ENCODE data around the gene ADAMTS7.
"Not testable (repeated sequence)": the region's sequence is repeated elsewhere in the genome, so short reads cannot be mapped to it uniquely, and the experiment has no call there.

Gene ADAMTS7

GRCh38 chr15:78853500-78853899 is 42.2 kb upstream of the ADAMTS7 start:
- no peaks in the 10 kb centered on the region for H3K79me1 ChIP-seq (ENCODE audit: low read depth, low read length)
- peaks cover 8 to 11% of the 10 kb centered on the region in 2 donors for H3K4me1 ChIP-seq (ENCODE audit: control insufficient read depth in 2 of 2, insufficient read depth in 1 of 2, low read depth in 1 of 2, low read length in 2 of 2)
- H3K27ac ChIP-seq (replicated peaks; ENCODE audit: low read length), result no peak overlapping the region
- no peak overlapping the region for H3K18ac ChIP-seq (ENCODE audit: low read length)
- H3K36me3 ChIP-seq (replicated peaks in 1 of 2; ENCODE audit: control insufficient read depth in 2 of 2, insufficient read depth in 2 of 2, low read length in 2 of 2), result no peaks in the 10 kb centered on the region
- no peak overlapping the region for H3K4me3 ChIP-seq (ENCODE audit: low read length in 2 of 2)
- H3K27me3 ChIP-seq (ENCODE audit: control insufficient read depth in 3 of 3, insufficient read depth in 3 of 3, low read depth in 1 of 3, low read length in 3 of 3), result no peaks in the 10 kb centered on the region
- no peak overlapping the region for H3K14ac ChIP-seq (ENCODE audit: low read length)
- H2BK120ac ChIP-seq (ENCODE audit: low read depth, low read length), result no peak overlapping the region
- no peak overlapping the region for H4K8ac ChIP-seq (ENCODE audit: low read depth, low read length)
- H2AK5ac ChIP-seq (ENCODE audit: low read depth, low read length), result no peak overlapping the region
- no peak overlapping the region for H4K91ac ChIP-seq (ENCODE audit: low read depth, low read length, poor library complexity)
- H3K4me2 ChIP-seq (ENCODE audit: insufficient read depth, low read length, poor library complexity, severe bottlenecking), result no peak overlapping the region
- H2AFZ ChIP-seq (ENCODE audit: low read length), result no peak overlapping the region
- H3K9ac ChIP-seq (ENCODE audit: low read depth, low read length, poor library complexity), result no peak overlapping the region
- no peaks in the 10 kb centered on the region for H3K9me3 ChIP-seq (replicated peaks in 1 of 2; ENCODE audit: control insufficient read depth in 2 of 2, insufficient read depth in 1 of 2, low read depth in 1 of 2, low read length in 2 of 2)
- no peak for DNase-seq (ENCODE audit: low spot score)
- WGBS, 2 donors (ENCODE audit: extremely low coverage in 2 of 2, insufficient read length in 2 of 2, insufficient replicate concordance in 1 of 2), result no CpG with 5 or more reads among the region's 6 CpGs
- H2BK15ac ChIP-seq (ENCODE audit: low read length), result no peak overlapping the region
- no peak overlapping the region for H2BK5ac ChIP-seq (ENCODE audit: low read length)
- no peak overlapping the region for H3K4ac ChIP-seq (ENCODE audit: low read length)
- no peak overlapping the region for H3K23ac ChIP-seq (ENCODE audit: low read depth, low read length, poor library complexity)
- no peak overlapping the region for H2BK12ac ChIP-seq (ENCODE audit: low read length)

DNA sequence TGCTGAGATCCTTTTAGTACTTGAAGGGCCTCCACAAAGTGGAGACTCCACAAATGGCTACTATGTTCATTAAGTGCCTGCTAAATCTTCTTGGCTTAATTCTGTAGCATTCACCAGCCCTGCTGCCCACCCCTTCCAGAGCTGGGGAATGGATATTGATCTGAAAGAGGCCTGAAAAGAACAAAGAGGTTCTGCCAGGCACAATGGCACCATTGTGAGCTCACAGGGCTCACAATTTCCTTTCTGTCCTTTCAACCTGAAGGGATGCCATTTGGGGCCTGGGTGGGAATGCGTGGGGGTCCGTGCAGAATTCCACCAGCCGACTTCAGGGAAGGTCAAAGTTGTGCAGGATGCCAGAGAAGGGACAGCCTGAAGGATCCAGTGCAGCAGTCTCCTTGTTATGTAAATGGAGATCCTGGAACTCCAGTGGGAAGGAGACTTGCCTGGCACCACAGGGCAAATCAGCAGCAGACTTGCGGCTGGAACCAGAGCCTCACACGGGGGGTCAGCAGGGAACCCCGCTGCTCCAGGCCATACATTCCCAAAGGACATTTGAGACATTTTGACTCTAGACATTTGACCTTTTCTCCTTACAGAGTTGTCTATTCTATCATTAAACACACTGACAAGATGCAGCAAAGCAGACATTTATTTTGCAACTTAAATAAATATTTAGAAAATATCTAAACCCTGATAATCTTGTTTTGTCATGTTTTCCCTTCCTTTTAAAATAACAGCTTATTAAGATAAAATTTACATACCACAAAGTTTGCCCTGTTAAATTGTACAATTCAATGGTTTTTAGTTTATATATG is 39.9 kb upstream of the ADAMTS7 start:
- Histone ChIP-seq H3K4me1 (ENCODE audit: control insufficient read depth in 2 of 2, insufficient read depth in 1 of 2, low read depth in 1 of 2, low read length in 2 of 2) (peaks cover 8 to 11% of the 10 kb centered on the region in 2 donors), H3K14ac (ENCODE audit: low read length) (no peak overlapping the region), H2AK5ac (ENCODE audit: low read depth, low read length) (no peak overlapping the region), H2BK5ac (ENCODE audit: low read length) (no peak overlapping the region), H3K23ac (ENCODE audit: low read depth, low read length, poor library complexity) (no peak overlapping the region), H2AFZ (ENCODE audit: low read length) (peak overlapping the region; percentile 78), H2BK15ac (ENCODE audit: low read length) (no peak overlapping the region), H3K36me3 (replicated peaks in 1 of 2; ENCODE audit: control insufficient read depth in 2 of 2, insufficient read depth in 2 of 2, low read length in 2 of 2) (no peaks in the 10 kb centered on the region), H3K79me1 (ENCODE audit: low read depth, low read length) (no peaks in the 10 kb centered on the region), H3K27ac (replicated peaks; ENCODE audit: low read length) (no peak overlapping the region), H3K27me3 (ENCODE audit: control insufficient read depth in 3 of 3, insufficient read depth in 3 of 3, low read depth in 1 of 3, low read length in 3 of 3) (no peaks in the 10 kb centered on the region), H3K18ac (ENCODE audit: low read length) (no peak overlapping the region), H4K8ac (ENCODE audit: low read depth, low read length) (no peak overlapping the region), H3K4ac (ENCODE audit: low read length) (no peak overlapping the region), H3K9ac (ENCODE audit: low read depth, low read length, poor library complexity) (no peak overlapping the region), H3K4me3 (ENCODE audit: low read length in 2 of 2) (no peak overlapping the region), H2BK12ac (ENCODE audit: low read length) (no peak overlapping the region), H3K9me3 (replicated peaks in 1 of 2; ENCODE audit: control insufficient read depth in 2 of 2, insufficient read depth in 1 of 2, low read depth in 1 of 2, low read length in 2 of 2) (no peaks in the 10 kb centered on the region), H2BK120ac (ENCODE audit: low read depth, low read length) (no peak overlapping the region), H3K4me2 (ENCODE audit: insufficient read depth, low read length, poor library complexity, severe bottlenecking) (no peak overlapping the region), H4K91ac (ENCODE audit: low read depth, low read length, poor library complexity) (no peak overlapping the region)
- no CpG with 5 or more reads among the region's 6 CpGs for WGBS, 2 donors (ENCODE audit: extremely low coverage in 2 of 2, insufficient read length in 2 of 2, insufficient replicate concordance in 1 of 2)
- peak; percentile 46 for DNase-seq (ENCODE audit: low spot score)

- Histone ChIP-seq H3K18ac (ENCODE audit: low read length) (no peak overlapping the region), H4K91ac (ENCODE audit: low read depth, low read length, poor library complexity) (no peak overlapping the region), H2AFZ (ENCODE audit: low read length) (no peak overlapping the region), H3K4me3 (ENCODE audit: low read length in 2 of 2) (no peak overlapping the region), H2BK12ac (ENCODE audit: low read length) (no peak overlapping the region), H3K9me3 (replicated peaks in 1 of 2; ENCODE audit: control insufficient read depth in 2 of 2, insufficient read depth in 1 of 2, low read depth in 1 of 2, low read length in 2 of 2) (no peaks in the 10 kb centered on the region), H3K79me1 (ENCODE audit: low read depth, low read length) (no peaks in the 10 kb centered on the region), H3K27me3 (ENCODE audit: control insufficient read depth in 3 of 3, insufficient read depth in 3 of 3, low read depth in 1 of 3, low read length in 3 of 3) (no peaks in the 10 kb centered on the region), H3K4me1 (ENCODE audit: control insufficient read depth in 2 of 2, insufficient read depth in 1 of 2, low read depth in 1 of 2, low read length in 2 of 2) (peaks cover 8 to 11% of the 10 kb centered on the region in 2 donors), H2BK120ac (ENCODE audit: low read depth, low read length) (no peak overlapping the region), H3K27ac (replicated peaks; ENCODE audit: low read length) (no peak overlapping the region), H4K8ac (ENCODE audit: low read depth, low read length) (no peak overlapping the region), H2BK5ac (ENCODE audit: low read length) (no peak overlapping the region), H3K9ac (ENCODE audit: low read depth, low read length, poor library complexity) (no peak overlapping the region), H2AK5ac (ENCODE audit: low read depth, low read length) (no peak overlapping the region), H2BK15ac (ENCODE audit: low read length) (no peak overlapping the region), H3K14ac (ENCODE audit: low read length) (no peak overlapping the region), H3K4me2 (ENCODE audit: insufficient read depth, low read length, poor library complexity, severe bottlenecking) (no peak overlapping the region), H3K23ac (ENCODE audit: low read depth, low read length, poor library complexity) (no peak overlapping the region), H3K4ac (ENCODE audit: low read length) (no peak overlapping the region), H3K36me3 (replicated peaks in 1 of 2; ENCODE audit: control insufficient read depth in 2 of 2, insufficient read depth in 2 of 2, low read length in 2 of 2) (no peaks in the 10 kb centered on the region)
- no peak for DNase-seq (ENCODE audit: low spot score)
- no CpG with 5 or more reads among the region's 2 CpGs for WGBS, 2 donors (ENCODE audit: extremely low coverage in 2 of 2, insufficient read length in 2 of 2, insufficient replicate concordance in 1 of 2)
Observed at GRCh38 chr15:78850352-78850751, 39.1 kb upstream of the ADAMTS7 start.

DNA sequence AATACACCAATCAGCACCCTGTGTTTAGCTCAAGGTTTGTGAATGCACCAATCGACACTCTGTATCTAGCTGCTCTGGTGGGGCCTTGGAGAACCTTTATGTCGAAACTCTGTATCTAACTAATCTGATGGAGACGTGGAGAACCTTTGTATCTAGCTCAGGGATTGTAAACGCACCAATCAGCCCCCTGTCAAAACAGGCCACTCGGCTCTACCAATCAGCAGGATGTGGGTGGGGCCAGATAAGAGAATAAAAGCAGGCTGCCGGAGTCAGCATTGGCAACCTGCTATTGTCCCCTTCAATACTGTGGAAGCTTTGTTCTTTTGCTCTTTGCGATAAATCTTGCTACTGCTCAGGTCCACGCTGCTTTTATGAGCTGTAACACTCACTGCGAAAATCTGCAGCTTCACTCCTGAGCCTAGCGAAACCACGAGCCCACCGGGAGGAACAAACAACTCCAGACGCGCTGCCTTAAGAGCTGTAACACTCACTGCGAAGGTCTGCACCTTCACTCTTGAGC is 36.2 kb upstream of the ADAMTS7 start:
- H2BK5ac ChIP-seq (ENCODE audit: low read length); H3K9ac ChIP-seq (ENCODE audit: low read depth, low read length, poor library complexity); H3K9me3 ChIP-seq (replicated peaks in 1 of 2; ENCODE audit: control insufficient read depth in 2 of 2, insufficient read depth in 1 of 2, low read depth in 1 of 2, low read length in 2 of 2); H2BK120ac ChIP-seq (ENCODE audit: low read depth, low read length); H3K27ac ChIP-seq (replicated peaks; ENCODE audit: low read length); H3K79me1 ChIP-seq (ENCODE audit: low read depth, low read length); H3K18ac ChIP-seq (ENCODE audit: low read length); H3K27me3 ChIP-seq (ENCODE audit: control insufficient read depth in 3 of 3, insufficient read depth in 3 of 3, low read depth in 1 of 3, low read length in 3 of 3); H3K14ac ChIP-seq (ENCODE audit: low read length); H2AK5ac ChIP-seq (ENCODE audit: low read depth, low read length); H4K8ac ChIP-seq (ENCODE audit: low read depth, low read length); H2BK15ac ChIP-seq (ENCODE audit: low read length); H3K36me3 ChIP-seq (replicated peaks in 1 of 2; ENCODE audit: control insufficient read depth in 2 of 2, insufficient read depth in 2 of 2, low read length in 2 of 2); H3K4me2 ChIP-seq (ENCODE audit: insufficient read depth, low read length, poor library complexity, severe bottlenecking); H4K91ac ChIP-seq (ENCODE audit: low read depth, low read length, poor library complexity); H3K4me3 ChIP-seq (ENCODE audit: low read length in 2 of 2); DNase-seq (ENCODE audit: low spot score); H2BK12ac ChIP-seq (ENCODE audit: low read length); H3K23ac ChIP-seq (ENCODE audit: low read depth, low read length, poor library complexity); H3K4ac ChIP-seq (ENCODE audit: low read length): not testable (repeated sequence)
- H2AFZ ChIP-seq (ENCODE audit: low read length), result peak overlapping the region; percentile 1
- no CpG with 5 or more reads among the region's 15 CpGs for WGBS, 2 donors (ENCODE audit: extremely low coverage in 2 of 2, insufficient read length in 2 of 2, insufficient replicate concordance in 1 of 2)
- peaks cover 8 to 11% of the 10 kb centered on the region in 2 donors for H3K4me1 ChIP-seq (ENCODE audit: control insufficient read depth in 2 of 2, insufficient read depth in 1 of 2, low read depth in 1 of 2, low read length in 2 of 2)
